ENCODE measurements around the gene MCRIP2. TPM values are rescaled to one million over a fixed set of nuclear protein-coding genes. Genes with fewer than 3 reads are reported as not detected.

MCRIP2 gene
- total and polyA plus RNA-seq, 2 of the 8 experiments (the other 6 are each of a cell fraction or from before 2014, with no cell fraction given) = 45.4 to 75.5 TPM

GRCh38 chr16:682493-683395 is 41.1 kb downstream of the MCRIP2 start:
- peaks cover 6% of the 10 kb centered on the region; the same call in 1 of the 2 replicates for H3K79me1 ChIP-seq (ENCODE audit: low read depth, low read length)
- no peak overlapping the region for H2BK5ac ChIP-seq (ENCODE audit: low read depth, low read length)
- peaks cover 4 to 36% of the 10 kb centered on the region in 2 experiments for H4K20me1 ChIP-seq (replicated peaks in 1 of 2; ENCODE audit: control insufficient read depth in 1 of 2, insufficient read depth in 2 of 2, low read length in 2 of 2)
- H3K9me3 ChIP-seq (ENCODE audit: insufficient read depth in 2 of 2, low read depth in 1 of 2, low read length in 1 of 2) = no peaks in the 10 kb centered on the region
- H2BK120ac ChIP-seq (replicated peaks; ENCODE audit: low read depth, low read length) = no peak overlapping the region
- H3K14ac ChIP-seq (ENCODE audit: insufficient read length) = no peak overlapping the region
- H3K27ac ChIP-seq (ENCODE audit: low read depth, low read length) = no peak overlapping the region
- no peak overlapping the region for H3K23ac ChIP-seq (ENCODE audit: insufficient read length)
- H3K36me3 ChIP-seq (ENCODE audit: control insufficient read depth in 2 of 4, insufficient read depth in 4 of 4, low read length in 3 of 4) = peaks cover 4 to 28% (median 15%) of the 10 kb centered on the region in 4 experiments; a peak in 7 of 8 replicates
- H3K9ac ChIP-seq (replicated peaks in 1 of 4; ENCODE audit: extremely low read depth in 1 of 4, low read depth in 3 of 4, low read length in 3 of 4) = no peak overlapping the region; a peak in 2 of 7 replicates
- H2BK15ac ChIP-seq (ENCODE audit: low read length) = no peak overlapping the region
- H3K23me2 ChIP-seq (ENCODE audit: low read depth, low read length) = peaks cover 13% of the 10 kb centered on the region; the same call in 1 of the 2 replicates
- no peak overlapping the region for H3K18ac ChIP-seq (ENCODE audit: extremely low read depth, low read length)
- H4K8ac ChIP-seq (ENCODE audit: extremely low read depth, insufficient read depth, low read length) = peak overlapping the region; percentile 51
- ChIA-PET POLR2A (ENCODE audit: partially characterized antibody) (interaction anchor here (0.9 to 13.3 kb wide), 9 partner anchors 7 to 118 kb away, joined by 3 to 214 read pairs (median 13); partner anchors contain the start of genes CCDC78, GNG13, HAGHL and RHBDL1), CTCF (ENCODE audit: partially characterized antibody) (interaction anchor here (0.6 to 1.9 kb wide), 8 partner anchors 8 to 780 kb away, joined by 3 to 7 read pairs (median 3); partner anchors contain the start of gene WDR24)
- peak overlapping the region; percentile 62 to 81 (median 74); a peak in 6 of 8 replicates for H3K4me3 ChIP-seq (ENCODE audit: extremely low read depth in 1 of 4, insufficient read depth in 2 of 4, low read depth in 3 of 4, low read length in 4 of 4)
- 92% methylated on average over 36 of the region's 36 CpGs; no CpG with 5 or more reads in 1 of the 2 experiments for WGBS, 2 experiments (ENCODE audit: extremely low coverage in 1 of 2, insufficient coverage in 1 of 2, insufficient read length in 1 of 2, insufficient replicate concordance in 2 of 2, low coverage in 1 of 2, low lambda C conversion rate in 2 of 2, missing lambda C conversion rate in 1 of 2)
- FAIRE-seq (no peak), DNase-seq (ENCODE audit: low read depth in 1 of 2, low spot score in 2 of 2) (no peak)
- no peak overlapping the region for H3K4ac ChIP-seq (replicated peaks; ENCODE audit: insufficient read length, low read depth, low read length)
- H3K79me2 ChIP-seq (ENCODE audit: control insufficient read depth in 1 of 2, insufficient read depth in 2 of 2, low read length in 2 of 2) = peaks cover 0 to 12% of the 10 kb centered on the region in 2 experiments; a peak in 1 of 4 replicates
- peak overlapping the region; percentile 22 for H4K91ac ChIP-seq (replicated peaks; ENCODE audit: insufficient read length, low read length)
- peak overlapping the region; percentile 63 to 95 for H3K4me2 ChIP-seq (ENCODE audit: insufficient read depth in 1 of 2, low read depth in 2 of 2, low read length in 2 of 2)
- peaks cover 0 to 17% (median 13%) of the 10 kb centered on the region in 4 experiments; a peak in 5 of 7 replicates for H3K4me1 ChIP-seq (replicated peaks in 1 of 4; ENCODE audit: control insufficient read depth in 3 of 4, insufficient read depth in 4 of 4, low read length in 3 of 4)
- H2BK12ac ChIP-seq (ENCODE audit: low read depth, low read length) = no peak overlapping the region
- H2BK20ac ChIP-seq (ENCODE audit: low read length) = no peak overlapping the region
- no peaks in the 10 kb centered on the region; a peak in 1 of 7 replicates for H3K27me3 ChIP-seq (replicated peaks in 1 of 4; ENCODE audit: control insufficient read depth in 3 of 4, extremely low read depth in 1 of 4, insufficient read depth in 3 of 4, low read length in 3 of 4)
- no peak overlapping the region for H2AK5ac ChIP-seq (ENCODE audit: low read depth, low read length)
- no peak overlapping the region for H3K56ac ChIP-seq (replicated peaks; ENCODE audit: insufficient read length, low read depth, low read length)
- no peak overlapping the region for H4K5ac ChIP-seq (ENCODE audit: insufficient read length, low read depth, low read length)
- H2AFZ ChIP-seq (ENCODE audit: low read length) = no peak overlapping the region
- TF ChIP-seq EP300 (IDR thresholded peaks at IDR 0.05; ENCODE audit: borderline replicate concordance in 1 of 2, low read depth in 2 of 2, low read length in 2 of 2) = no peak
- no peak for TF ChIP-seq KDM1A (IDR thresholded peaks at IDR 0.05; ENCODE audit: borderline replicate concordance, low read length)
- TF ChIP-seq ZNF274 (IDR thresholded peaks at IDR 0.05; ENCODE audit: borderline replicate concordance, extremely low read depth, low read length) = no peak
- TF ChIP-seq RAD21 (IDR thresholded peaks at IDR 0.05 in 1 of 2, conservative IDR thresholded peaks at IDR 0.05 in 1 of 2; ENCODE audit: low read depth in 2 of 2, low read length in 2 of 2) = no peak
- TF ChIP-seq FOSL1 (IDR thresholded peaks at IDR 0.05; ENCODE audit: insufficient read depth, low read depth, low read length) = no peak
- 0 out of 2 replicates have a peak, but pooled peaks have one; percentile 41 for TF ChIP-seq POLR2AphosphoS5 (IDR thresholded peaks at IDR 0.05; ENCODE audit: low read depth, low read length)
- TF ChIP-seq, protein P1, sequence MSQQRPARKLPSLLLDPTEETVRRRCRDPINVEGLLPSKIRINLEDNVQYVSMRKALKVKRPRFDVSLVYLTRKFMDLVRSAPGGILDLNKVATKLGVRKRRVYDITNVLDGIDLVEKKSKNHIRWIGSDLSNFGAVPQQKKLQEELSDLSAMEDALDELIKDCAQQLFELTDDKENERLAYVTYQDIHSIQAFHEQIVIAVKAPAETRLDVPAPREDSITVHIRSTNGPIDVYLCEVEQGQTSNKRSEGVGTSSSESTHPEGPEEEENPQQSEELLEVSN (IDR thresholded peaks at IDR 0.05) = no peak
- TF ChIP-seq GABPA (IDR thresholded peaks at IDR 0.05; ENCODE audit: borderline replicate concordance, insufficient read depth, low read length) = no peak
- TF ChIP-seq TBP (IDR thresholded peaks at IDR 0.05; ENCODE audit: low read depth, low read length) = no peak

Measured in H1 (cell line).